ENCODE results near the gene CDC42BPA.

GRCh38 chr1:227182012-227182411 lies 136.3 kb downstream of the CDC42BPA start:
- TF ChIP-seq CTCF (conservative IDR thresholded peaks at IDR 0.05 in 1 of 2, IDR thresholded peaks at IDR 0.05 in 1 of 2; ENCODE audit: extremely low read depth in 1 of 2, insufficient read depth in 1 of 2, low read depth in 1 of 2, low read length in 2 of 2) = no peak
- TF ChIP-seq EZH2 (IDR thresholded peaks at IDR 0.05; ENCODE audit: borderline replicate concordance, low read length) = no peak

Measured in mammary epithelial cell (primary cell).